HG03565 (cell line): ENCODE measurements around the gene NKAPD1.
"Not testable (repeated sequence)": the region's sequence is repeated elsewhere in the genome, so short reads cannot be mapped to it uniquely, and the experiment has no call there.

Experiments used
- ATAC-seq: cut with Tn5 transposase; IDR thresholded peaks from one replicate; pipeline ENCODE4 v1.9.1; 2021; ENCODE audit warnings: mild to moderate bottlenecking, moderate library complexity; ENCODE audit not compliant: unreplicated experiment

NKAPD1 gene

GRCh38 chr11:112073941-112074811, at the start of gene NKAPD1, which contains the start of gene PIH1D2:
Gene NKAPD1 (plus strand): TSS chr11:112074299. CDS start chr11:112075575, 1,276 bp downstream.
Gene PIH1D2 (minus strand): TSS chr11:112074017. CDS start chr11:112073174, 843 bp downstream.
- ATAC-seq = peak; percentile 69

- peak; percentile 44 for ATAC-seq
Measured at GRCh38 chr11:112024773-112025678, 49.1 kb upstream of the NKAPD1 start, which contains the start of gene DLAT. Gene DLAT (plus strand): TSS chr11:112025408. CDS start chr11:112025473, 65 bp downstream.

- no peak for ATAC-seq
Measured at GRCh38 chr11:112025707-112026106, 48.4 kb upstream of the NKAPD1 start.

GRCh38 chr11:112026784-112027410, 47.2 kb upstream of the NKAPD1 start:
- not testable (repeated sequence) for ATAC-seq

GRCh38 chr11:112029460-112029859, 44.6 kb upstream of the NKAPD1 start:
- no peak for ATAC-seq

GRCh38 chr11:112033902-112034301, 40.2 kb upstream of the NKAPD1 start:
- no peak for ATAC-seq

GRCh38 chr11:112037527-112037926, 36.6 kb upstream of the NKAPD1 start:
- ATAC-seq = no peak

- ATAC-seq = no peak
Measured at GRCh38 chr11:112042161-112042960, 31.7 kb upstream of the NKAPD1 start.

- no peak for ATAC-seq
Measured at GRCh38 chr11:112042961-112043304, 31.2 kb upstream of the NKAPD1 start.

- ATAC-seq = no peak
Measured at GRCh38 chr11:112044961-112045360, 29.1 kb upstream of the NKAPD1 start.

GRCh38 chr11:112046647-112047046, 27.5 kb upstream of the NKAPD1 start:
- ATAC-seq = not testable (repeated sequence)

- ATAC-seq = not testable (repeated sequence)
Measured at GRCh38 chr11:112048256-112048655, 25.8 kb upstream of the NKAPD1 start.

GRCh38 chr11:112049777-112050176, 24.3 kb upstream of the NKAPD1 start:
- no peak for ATAC-seq

- peak; percentile 81 for ATAC-seq
Measured at GRCh38 chr11:112050721-112051120, 23.4 kb upstream of the NKAPD1 start.

GRCh38 chr11:112051768-112052167, 22.3 kb upstream of the NKAPD1 start:
- no peak for ATAC-seq

GRCh38 chr11:112057170-112057569, 16.9 kb upstream of the NKAPD1 start:
- ATAC-seq = no peak

- no peak for ATAC-seq
Measured at GRCh38 chr11:112058103-112058502, 16.0 kb upstream of the NKAPD1 start.

GRCh38 chr11:112062923-112063322, 11.2 kb upstream of the NKAPD1 start:
- no peak for ATAC-seq

- ATAC-seq = no peak
Measured at GRCh38 chr11:112082729-112083128, 8.6 kb downstream of the NKAPD1 start.

- ATAC-seq = peak; percentile 28
Measured at GRCh38 chr11:112085822-112086421, 11.8 kb downstream of the NKAPD1 start.
